HCT116 (cell line): Measurements from ENCODE around the gene TBX2. TPM values are rescaled to one million over a fixed set of nuclear protein-coding genes. Genes with fewer than 3 reads are reported as not detected.

Source experiments
- ATAC-seq: fragments of 200-7000 bp; cut with Tn5 transposase; 2 replicates; pipeline ENCODE4 v1.9.1; 2020; ENCODE audit warnings: mild to moderate bottlenecking, moderate library complexity
- BruUV-seq: library from RNA; stranded (reverse); fragments of 400-500 nt; replicated peaks from 2 replicates; lab custom pipeline; 2021; lab: Mats Ljungman, UMichigan
- CTCF ChIA-PET: fragments of 300-600 bp; sonication (Branson Sonifier 250); formaldehyde crosslinking; loops from one replicate; lab custom pipeline; 2021; ENCODE audit warnings: antibody characterized with exemption; lab: Charles Lee
- POLR2A ChIA-PET: fragments of 300-600, 350-600 bp; sonication (Branson Sonifier 250); formaldehyde crosslinking; loops from one replicate; lab custom pipeline; 2021; ENCODE audit warnings: antibody characterized with exemption; lab: Charles Lee
- RAD21 ChIA-PET, 2 experiments: fragments of 300-600 bp; sonication (Branson Sonifier 250); formaldehyde crosslinking; loops; one replicate each; lab custom pipeline; 2023; ENCODE audit warnings: low total read pairs in 2 of 2; ENCODE audit not compliant: uncharacterized antibody in 2 of 2, unreplicated experiment in 2 of 2, low non-redundant PET in 1 of 2; lab: Charles Lee
- DNase-seq: peaks from one replicate; pipeline ENCODE4 v3.0.0-alpha.2; 2010; ENCODE audit warnings: low read depth, low spot score
- H2AFZ ChIP-seq: fragments of 200-600 bp; shearing (Covaris generic), sonication (generic); 2 replicates; pipeline ENCODE4 v1.6.1; 2017; ENCODE audit warnings: low read depth, mixed run types, mixed read lengths, antibody characterized with exemption, low read length; ENCODE audit not compliant: poor library complexity, severe bottlenecking
- H3K27ac ChIP-seq: 2 replicates; pipeline ENCODE4 v1.5.1; 2012; ENCODE audit warnings: low read depth, low read length
- H3K27me3 ChIP-seq: fragments of 200-600 bp; sonication (generic); 2 replicates; pipeline ENCODE4 v1.6.1; 2016; ENCODE audit warnings: mixed run types, low read length, mixed read lengths; ENCODE audit not compliant: insufficient read depth
- H3K36me3 ChIP-seq, 2 experiments: fragments of 200-500 bp in 1 of 2; fragments of 200-600 bp in 1 of 2; sonication (Bioruptor generic) in 1 of 2; sonication (generic) in 1 of 2; 2 replicates each; pipeline versions ENCODE4 v1.5.1 to v1.6.1; 2014 to 2016; ENCODE audit warnings: low read length in 2 of 2, inconsistent platforms in 1 of 2, mixed read lengths in 1 of 2, mixed run types in 1 of 2; ENCODE audit not compliant: insufficient read depth in 2 of 2, control insufficient read depth in 1 of 2
- H3K4me1 ChIP-seq, 2 experiments: fragments of 200-600 bp in 1 of 2; sonication (generic) in 1 of 2; 2 replicates each; pipeline versions ENCODE4 v1.5.1 to v1.6.1; 2012 to 2017; ENCODE audit warnings: low read length in 2 of 2, inconsistent platforms in 1 of 2, mild to moderate bottlenecking in 1 of 2, mixed read lengths in 1 of 2, mixed run types in 1 of 2, moderate library complexity in 1 of 2; ENCODE audit not compliant: insufficient read depth in 2 of 2, control insufficient read depth in 1 of 2
- H3K4me2 ChIP-seq: fragments of 200-600 bp; sonication (generic); 2 replicates; pipeline ENCODE4 v1.6.1; 2017; ENCODE audit warnings: mixed run types, low read length, mixed read lengths
- H3K4me3 ChIP-seq, 2 experiments: fragments of 200-600 bp in 1 of 2; sonication (generic) in 1 of 2; replicated peaks in 1 of 2; 2 replicates each; pipeline ENCODE4 v1.5.1; 2011 to 2016; ENCODE audit warnings: low read length in 2 of 2, control low read depth in 1 of 2, low read depth in 1 of 2, mild to moderate bottlenecking in 1 of 2, mixed read lengths in 1 of 2, mixed run types in 1 of 2
- H3K79me2 ChIP-seq: fragments of 200-600 bp; sonication (generic); 2 replicates; pipeline ENCODE4 v1.6.1; 2017; ENCODE audit warnings: mild to moderate bottlenecking, mixed run types, low read length, moderate library complexity, mixed read lengths; ENCODE audit not compliant: insufficient read depth
- H3K9ac ChIP-seq: fragments of 200-600 bp; sonication (generic); 2 replicates; pipeline ENCODE4 v1.6.1; 2016; ENCODE audit warnings: low read length, mixed read lengths
- H3K9me2 ChIP-seq: fragments of 200-600 bp; sonication (generic), shearing (Covaris generic); 2 replicates; pipeline ENCODE4 v1.6.1; 2017; ENCODE audit warnings: mixed run types, mild to moderate bottlenecking, moderate library complexity; ENCODE audit not compliant: insufficient read depth
- H3K9me3 ChIP-seq, 2 experiments: fragments of 200-500 bp in 1 of 2; fragments of 200-600 bp in 1 of 2; sonication (Bioruptor generic) in 1 of 2; sonication (generic) in 1 of 2; 2 replicates each; pipeline ENCODE4 v1.6.1; 2014 to 2017; ENCODE audit warnings: low read length in 2 of 2, mixed read lengths in 2 of 2, inconsistent platforms in 1 of 2, low read depth in 1 of 2, mild to moderate bottlenecking in 1 of 2, mixed run types in 1 of 2, moderate library complexity in 1 of 2; ENCODE audit not compliant: control insufficient read depth in 1 of 2, insufficient read depth in 1 of 2
- H4K20me1 ChIP-seq: fragments of 200-600 bp; sonication (generic), shearing (Covaris generic); 2 replicates; pipeline ENCODE4 v1.6.1; 2017; ENCODE audit warnings: mixed run types, mild to moderate bottlenecking, moderate library complexity; ENCODE audit not compliant: insufficient read depth
- ATF3 ChIP-seq: IDR thresholded peaks from 2 replicates; pipeline ENCODE4 v1.6.1; 2012
- CBX3 ChIP-seq: IDR thresholded peaks from 2 replicates; pipeline ENCODE4 v1.6.1; 2012; ENCODE audit warnings: low read depth
- EGR1 ChIP-seq: IDR thresholded peaks from 2 replicates; pipeline ENCODE4 v1.6.1; 2012; ENCODE audit warnings: low read depth
- intact Hi-C: fragments of 100-400 bp; cut with micrococcal nuclease; formaldehyde crosslinking; loops from 2 replicates; pipeline ENCODE4 v1.10.0; 2022
- total RNA-seq: library from RNA; stranded (reverse); gene quantifications from one replicate; pipeline ENCODE4 v1.2.1, GENCODE V29; 2021; ENCODE audit not compliant: unreplicated experiment

TBX2 gene
- total RNA-seq, 1 experiment from 2014 or later = 0.71 TPM

- TF ChIP-seq ATF3 (no peak), EGR1 (no peak)
- TF ChIP-seq, all 23 proteins: peak for 0
Measured at GRCh38 chr17:61412860-61413660, 13.4 kb downstream of the TBX2 start (continued).

DNA sequence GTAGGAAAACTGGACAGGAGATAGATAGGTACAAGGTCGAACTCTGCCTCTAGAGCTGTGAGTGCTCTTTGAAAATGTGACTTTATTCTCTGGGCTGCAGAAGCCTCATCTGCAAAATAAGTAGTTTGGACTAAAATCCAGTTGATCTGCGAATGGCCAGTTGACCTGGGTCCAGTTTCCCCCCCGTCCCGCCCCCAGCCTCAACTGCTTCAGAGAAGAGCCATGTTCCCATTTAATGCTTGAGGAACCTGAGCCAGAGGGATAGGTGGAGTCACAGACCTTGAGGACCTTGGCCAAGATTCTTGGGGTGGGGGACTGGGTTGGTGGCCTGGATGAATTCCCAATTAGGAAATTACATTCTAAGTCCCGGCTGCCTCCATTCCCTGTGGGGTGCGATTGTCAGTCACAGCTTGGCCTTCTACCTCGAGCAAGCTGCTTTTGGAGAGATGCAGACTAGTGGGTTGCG is 14.1 kb downstream of the TBX2 start:
- H4K20me1 ChIP-seq = no peaks in the 10 kb centered on the region
- ChIA-PET RAD21 (interaction anchor here (0.8 to 2.1 kb wide), 3 partner anchors 161 to 442 kb away, joined by 3 to 11 read pairs (median 3); no protein-coding TSS in a partner anchor), POLR2A (no interaction called here)
- no peaks in the 10 kb centered on the region for H3K9me2 ChIP-seq
- H3K36me3 ChIP-seq = no peaks in the 10 kb centered on the region
- no peak overlapping the region for H3K9ac ChIP-seq
- BruUV-seq = no TSS peak
- no peaks in the 10 kb centered on the region for H3K9me3 ChIP-seq
- no peak for DNase-seq
- H3K4me1 ChIP-seq = peaks cover 57 to 69% of the 10 kb centered on the region in 2 experiments
- no peak overlapping the region for H2AFZ ChIP-seq
- peak overlapping the region; percentile 97 for H3K27ac ChIP-seq
- TF ChIP-seq CBX3 = no peak
- TF ChIP-seq, all 23 proteins: peak for 0
- Histone ChIP-seq H3K79me2 (no peaks in the 10 kb centered on the region), H3K27me3 (no peaks in the 10 kb centered on the region), H3K4me3 (no peak overlapping the region), H3K4me2 (0 out of 2 replicates have a peak overlapping the region, but pooled peaks have one; percentile 93)
- intact Hi-C loops = loop anchor here (2.0 to 5.0 kb wide), 2 partner anchors 223 to 654 kb away; partner anchors contain the start of gene MED13
- no peak for ATAC-seq
- CTCF ChIA-PET = interaction anchor here (0.5 to 5.0 kb wide), 13 partner anchors 12 to 760 kb away, joined by 3 to 60 read pairs (median 9); no protein-coding TSS in a partner anchor
